Activated T-helper 17 cell treated with anti-CD3 and anti-CD28 coated beads, Interleukin-2, amount 50 U/mL, for 72 hours (primary cell): ENCODE measurements around the gene S100A16. TPM values are rescaled to one million over a fixed set of nuclear protein-coding genes. Genes with fewer than 3 reads are reported as not detected.
A peak's percentile ranks its signal among the peaks of the same experiment; 100 is the strongest.

ENCODE experiments used
- ATAC-seq: fragments of 150-1000 bp; cut with Tn5 transposase; replicated peaks from 2 replicates; pipeline ENCODE4 v1.10.0; 2021; ENCODE audit warnings: mild to moderate bottlenecking, moderate library complexity
- H3K27ac Mint-ChIP-seq: one replicate; pipeline ENCODE4 v1.8.0; 2022; ENCODE audit warnings: mixed read lengths
- H3K27me3 Mint-ChIP-seq: one replicate; pipeline ENCODE4 v1.8.0; 2022; ENCODE audit warnings: mixed read lengths
- H3K36me3 Mint-ChIP-seq: one replicate; pipeline ENCODE4 v1.8.0; 2022; ENCODE audit warnings: low read depth, mild to moderate bottlenecking, mixed read lengths
- H3K4me1 Mint-ChIP-seq: one replicate; pipeline ENCODE4 v1.8.0; 2022; ENCODE audit warnings: mixed read lengths
- H3K4me3 Mint-ChIP-seq: one replicate; pipeline ENCODE4 v1.8.0; 2022; ENCODE audit warnings: mild to moderate bottlenecking, mixed read lengths
- H3K9me3 Mint-ChIP-seq: one replicate; pipeline ENCODE4 v1.8.0; 2022; ENCODE audit warnings: mixed read lengths
- total RNA-seq, 2 donors: library from RNA; stranded (reverse); gene quantifications; one replicate each; pipeline ENCODE4 v1.2.3, GENCODE V29; 2022

The S100A16 gene
- total RNA-seq, 2 donors from 2014 or later, result not detected

DNA sequence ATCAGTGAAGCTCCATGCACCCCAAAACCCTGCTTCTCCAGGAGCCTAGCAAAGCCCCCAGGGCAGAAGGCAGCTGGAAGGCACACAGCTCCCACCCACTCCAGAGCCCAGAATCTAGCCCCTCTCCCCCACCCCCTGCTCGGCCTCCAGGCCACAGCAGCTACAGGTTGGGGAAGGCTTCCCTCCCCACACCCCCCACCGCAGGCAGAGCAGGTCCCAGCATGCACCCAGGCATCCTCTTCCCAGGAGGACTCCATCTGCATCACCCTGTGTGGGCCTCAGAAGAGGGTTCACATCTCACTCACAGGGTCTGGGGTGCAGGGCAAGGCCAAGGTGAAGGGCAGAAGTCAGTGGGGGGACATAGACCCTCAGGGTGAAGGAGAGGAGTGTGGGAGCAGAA is 2.5 kb upstream of the S100A16 start:
- H3K4me1 Mint-ChIP-seq, result no peaks in the 10 kb centered on the region
- no peaks in the 10 kb centered on the region for H3K36me3 Mint-ChIP-seq
- peak overlapping the region; percentile 30 for H3K27ac Mint-ChIP-seq
- no peaks in the 10 kb centered on the region for H3K27me3 Mint-ChIP-seq
- H3K4me3 Mint-ChIP-seq, result no peak overlapping the region
- no peaks in the 10 kb centered on the region for H3K9me3 Mint-ChIP-seq
- ATAC-seq, result no peak

DNA sequence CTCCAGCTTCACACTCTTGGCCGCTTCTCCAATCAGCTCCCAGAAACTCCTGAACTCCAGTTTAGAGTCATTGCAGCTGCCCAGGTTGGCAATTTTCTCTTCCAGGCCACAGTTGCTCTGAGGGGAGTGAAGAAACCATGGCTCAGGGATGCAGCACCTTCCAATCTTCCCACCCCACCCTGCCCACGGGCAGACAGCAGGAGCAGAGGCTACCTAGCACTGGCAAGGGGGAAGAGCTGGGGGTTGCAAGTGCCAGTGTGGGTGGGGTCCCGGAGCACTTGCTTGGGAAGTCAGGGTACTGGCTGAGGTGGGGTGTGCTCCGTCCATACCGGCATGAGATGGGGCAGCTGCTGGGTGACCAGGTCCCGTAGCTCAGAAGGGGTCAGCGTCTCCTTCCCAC is 2.0 kb upstream of the S100A16 start:
- no peaks in the 10 kb centered on the region for H3K27me3 Mint-ChIP-seq
- no peaks in the 10 kb centered on the region for H3K4me1 Mint-ChIP-seq
- H3K4me3 Mint-ChIP-seq, result no peak overlapping the region
- no peak for ATAC-seq
- H3K27ac Mint-ChIP-seq, result peak overlapping the region; percentile 71
- no peaks in the 10 kb centered on the region for H3K36me3 Mint-ChIP-seq
- no peaks in the 10 kb centered on the region for H3K9me3 Mint-ChIP-seq

DNA sequence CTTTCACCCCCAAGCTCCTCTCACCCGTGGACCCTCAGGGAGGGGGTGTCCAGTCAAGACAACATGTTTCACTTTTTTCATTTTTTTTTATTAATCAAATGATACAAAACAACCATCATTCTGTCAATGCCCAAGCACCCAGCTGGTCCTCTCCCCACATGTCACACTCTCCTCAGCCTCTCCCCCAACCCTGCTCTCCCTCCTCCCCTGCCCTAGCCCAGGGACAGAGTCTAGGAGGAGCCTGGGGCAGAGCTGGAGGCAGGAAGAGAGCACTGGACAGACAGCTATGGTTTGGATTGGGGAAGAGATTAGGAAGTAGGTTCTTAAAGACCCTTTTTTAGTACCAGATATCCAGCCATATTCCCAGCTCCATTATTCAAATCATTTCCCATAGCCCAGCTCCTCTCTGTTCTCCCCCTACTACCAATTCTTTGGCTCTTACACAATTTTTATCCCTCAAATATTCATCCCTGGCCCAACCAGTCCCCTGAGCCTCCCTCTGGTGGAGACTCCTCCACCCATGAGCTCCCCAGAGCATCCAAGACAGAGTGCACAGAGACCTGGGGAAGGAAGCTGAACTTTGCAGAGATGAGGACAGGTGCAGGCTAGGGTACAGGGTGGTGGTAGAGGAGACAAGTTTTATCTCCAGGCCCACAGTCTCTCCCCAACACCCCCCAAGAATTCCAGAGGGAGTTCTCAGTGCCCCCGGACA is 1.4 kb upstream of the S100A16 start:
- ATAC-seq, result no peak
- Mint-ChIP-seq H3K9me3 (no peaks in the 10 kb centered on the region), H3K27ac (peak overlapping the region; percentile 71), H3K4me1 (no peaks in the 10 kb centered on the region), H3K36me3 (no peaks in the 10 kb centered on the region), H3K4me3 (no peak overlapping the region), H3K27me3 (no peaks in the 10 kb centered on the region)

DNA sequence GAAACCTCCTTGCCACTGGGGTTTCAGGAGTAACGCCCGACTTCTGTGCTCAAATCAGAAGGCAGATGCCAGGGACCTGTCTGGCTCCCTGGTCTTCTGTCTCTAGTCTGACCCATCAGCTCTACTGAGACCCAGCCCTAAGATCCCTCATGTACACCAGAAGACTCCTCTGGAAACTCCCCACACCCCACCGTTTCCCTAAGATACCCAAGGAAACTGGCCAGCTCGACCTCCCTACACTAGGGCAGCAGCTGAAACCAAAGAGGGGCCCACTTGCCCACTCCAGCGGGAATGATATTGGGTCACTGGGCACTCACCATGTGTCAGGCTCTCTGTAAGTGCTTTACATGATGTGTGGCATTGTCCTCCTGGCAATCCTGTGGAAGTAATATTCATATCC is 469 bp upstream of the S100A16 start:
- H3K27ac Mint-ChIP-seq, result peak overlapping the region; percentile 71
- no peak for ATAC-seq
- H3K4me1 Mint-ChIP-seq, result no peaks in the 10 kb centered on the region
- no peaks in the 10 kb centered on the region for H3K9me3 Mint-ChIP-seq
- no peaks in the 10 kb centered on the region for H3K27me3 Mint-ChIP-seq
- no peak overlapping the region for H3K4me3 Mint-ChIP-seq
- H3K36me3 Mint-ChIP-seq, result no peaks in the 10 kb centered on the region

DNA sequence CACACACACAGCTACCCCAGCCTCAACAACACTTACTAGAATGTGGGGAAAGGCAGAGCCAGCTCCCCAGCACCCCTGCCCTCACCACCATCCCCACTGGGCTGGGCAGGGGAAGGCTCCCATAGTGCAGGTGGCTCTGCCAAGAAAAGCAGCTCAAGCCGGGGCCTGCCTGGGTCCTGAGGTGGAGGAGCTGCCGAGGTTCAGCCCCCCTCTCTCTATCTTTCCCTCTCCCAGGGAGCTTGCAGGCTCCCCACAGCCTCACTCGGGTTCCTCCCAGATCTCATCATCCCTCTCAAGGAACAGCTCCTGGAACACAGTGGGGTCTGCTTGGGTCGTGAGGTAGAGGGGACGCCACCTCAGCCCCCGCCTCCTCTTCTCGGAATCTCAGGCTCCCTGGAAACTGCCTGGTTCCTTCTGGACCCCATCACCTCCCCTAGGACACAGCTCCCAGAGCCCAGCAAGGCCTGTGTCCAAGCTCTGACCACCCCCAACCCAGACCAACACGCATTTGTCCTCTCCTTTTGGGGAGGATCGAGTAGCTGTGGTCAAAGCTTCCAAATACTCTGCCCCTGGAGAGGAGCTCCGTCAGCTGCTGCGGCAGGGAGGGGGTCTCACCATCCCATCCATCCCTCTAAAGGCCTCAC is 704 bp downstream of the S100A16 start:
- Mint-ChIP-seq H3K27me3 (no peaks in the 10 kb centered on the region), H3K4me1 (no peaks in the 10 kb centered on the region), H3K4me3 (no peak overlapping the region), H3K36me3 (no peaks in the 10 kb centered on the region), H3K27ac (peak overlapping the region; percentile 67), H3K9me3 (no peaks in the 10 kb centered on the region)
- ATAC-seq, result no peak

- Mint-ChIP-seq H3K4me3 (no peak overlapping the region), H3K27me3 (no peaks in the 10 kb centered on the region), H3K9me3 (no peaks in the 10 kb centered on the region), H3K27ac (no peak overlapping the region), H3K4me1 (no peaks in the 10 kb centered on the region), H3K36me3 (no peaks in the 10 kb centered on the region)
- ATAC-seq, result no peak
Measured at GRCh38 chr1:153611356-153611755, 1.6 kb downstream of the S100A16 start.

- H3K27ac Mint-ChIP-seq, result no peak overlapping the region
- H3K27me3 Mint-ChIP-seq, result no peaks in the 10 kb centered on the region
- H3K36me3 Mint-ChIP-seq, result no peaks in the 10 kb centered on the region
- no peaks in the 10 kb centered on the region for H3K4me1 Mint-ChIP-seq
- H3K4me3 Mint-ChIP-seq, result no peak overlapping the region
- ATAC-seq, result no peak
- H3K9me3 Mint-ChIP-seq, result no peaks in the 10 kb centered on the region
Measured at GRCh38 chr1:153610811-153611301, 2.1 kb downstream of the S100A16 start.

- no peaks in the 10 kb centered on the region for H3K36me3 Mint-ChIP-seq
- H3K9me3 Mint-ChIP-seq, result no peaks in the 10 kb centered on the region
- ATAC-seq, result peak; percentile 32
Measured at GRCh38 chr1:153610334-153610733, 2.6 kb downstream of the S100A16 start.

GRCh38 chr1:153609585-153609907 is 3.4 kb downstream of the S100A16 start:
- no peaks in the 10 kb centered on the region for H3K27me3 Mint-ChIP-seq
- H3K4me1 Mint-ChIP-seq, result no peaks in the 10 kb centered on the region
- H3K4me3 Mint-ChIP-seq, result no peak overlapping the region
- peak overlapping the region; percentile 79 for H3K27ac Mint-ChIP-seq
- no peaks in the 10 kb centered on the region for H3K36me3 Mint-ChIP-seq
- H3K9me3 Mint-ChIP-seq, result no peaks in the 10 kb centered on the region
- ATAC-seq, result no peak

More at GRCh38 chr1:153610334-153610733, 2.6 kb downstream of the S100A16 start:
- no peaks in the 10 kb centered on the region for H3K27me3 Mint-ChIP-seq
- H3K27ac Mint-ChIP-seq, result peak overlapping the region; percentile 28
- H3K4me3 Mint-ChIP-seq, result no peak overlapping the region
- no peaks in the 10 kb centered on the region for H3K4me1 Mint-ChIP-seq

DNA sequence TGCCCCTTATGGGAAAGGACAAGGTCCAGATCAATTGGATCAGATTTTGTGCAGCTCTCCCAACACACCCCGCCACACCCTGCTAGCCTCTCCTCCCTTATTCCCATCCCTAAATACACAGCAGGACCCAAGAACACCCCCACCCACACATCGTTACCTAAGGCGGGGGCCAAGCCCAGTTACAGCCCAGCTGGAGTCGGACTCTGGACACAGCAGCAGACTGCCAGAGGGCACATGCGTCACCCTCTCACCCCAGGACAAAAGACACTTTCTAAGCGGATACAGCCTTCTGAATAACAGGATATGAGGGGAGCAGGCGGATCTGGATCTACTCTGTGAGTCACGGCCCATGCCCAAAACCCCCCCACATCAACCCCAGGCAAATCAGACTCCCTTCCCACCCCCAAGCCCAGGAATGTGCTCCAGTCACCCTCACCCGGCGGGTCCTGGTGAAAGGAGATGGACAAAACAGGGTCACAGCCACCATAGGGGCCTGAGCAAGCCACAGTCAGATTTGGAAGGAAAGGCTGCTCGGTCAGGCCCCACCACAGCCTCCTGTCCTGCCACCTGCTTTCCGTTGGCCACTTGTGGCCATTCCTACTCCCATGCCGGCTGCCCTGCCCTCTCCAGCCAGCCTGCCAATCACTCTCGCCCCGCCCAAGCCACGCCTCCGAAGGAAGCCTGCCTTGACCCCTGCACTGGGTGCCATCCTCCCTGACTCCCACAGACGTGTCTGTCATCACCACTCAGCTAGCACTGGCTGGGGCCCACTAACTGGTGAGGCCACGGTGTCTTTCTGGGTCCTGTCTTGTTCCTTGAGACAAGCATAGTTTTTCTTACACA is 4.0 kb downstream of the S100A16 start:
- Mint-ChIP-seq H3K9me3 (no peaks in the 10 kb centered on the region), H3K4me3 (no peak overlapping the region), H3K4me1 (no peaks in the 10 kb centered on the region), H3K36me3 (no peaks in the 10 kb centered on the region), H3K27ac (peak overlapping the region; percentile 79), H3K27me3 (no peaks in the 10 kb centered on the region)
- peak; percentile 19 for ATAC-seq

GRCh38 chr1:153608089-153608682 is 4.8 kb downstream of the S100A16 start:
- Mint-ChIP-seq H3K36me3 (no peaks in the 10 kb centered on the region), H3K27ac (peak overlapping the region; percentile 15), H3K4me3 (no peak overlapping the region), H3K4me1 (no peaks in the 10 kb centered on the region), H3K27me3 (no peaks in the 10 kb centered on the region), H3K9me3 (no peaks in the 10 kb centered on the region)
- ATAC-seq, result no peak

GRCh38 chr1:153607381-153607780 is 5.6 kb downstream of the S100A16 start:
- Mint-ChIP-seq H3K9me3 (no peaks in the 10 kb centered on the region), H3K27ac (no peak overlapping the region), H3K36me3 (no peaks in the 10 kb centered on the region), H3K4me3 (no peak overlapping the region), H3K4me1 (no peaks in the 10 kb centered on the region), H3K27me3 (no peaks in the 10 kb centered on the region)
- no peak for ATAC-seq

DNA sequence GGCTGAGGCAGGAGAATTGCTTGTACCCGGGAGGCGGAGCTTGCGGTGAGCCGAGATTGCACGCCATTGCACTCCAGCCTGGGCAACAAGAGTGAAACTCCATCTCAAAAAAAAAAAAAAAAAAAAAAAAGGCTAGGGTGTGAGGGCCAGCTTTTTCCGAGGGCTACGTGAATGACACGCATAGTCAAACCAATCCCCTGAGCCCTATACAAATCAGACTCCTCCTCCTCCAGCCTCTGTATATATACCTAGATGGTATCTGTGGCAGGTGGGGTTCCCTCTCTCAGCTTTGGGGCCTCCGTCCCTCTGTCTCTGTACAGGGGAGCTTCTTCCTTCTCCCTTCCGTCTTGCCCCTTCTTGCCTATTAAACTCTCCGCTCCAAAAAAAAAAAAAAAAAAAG is 6.7 kb downstream of the S100A16 start:
- H3K27me3 Mint-ChIP-seq, result no peaks in the 10 kb centered on the region
- no peaks in the 10 kb centered on the region for H3K9me3 Mint-ChIP-seq
- no peak for ATAC-seq
- H3K4me3 Mint-ChIP-seq, result no peak overlapping the region
- no peaks in the 10 kb centered on the region for H3K4me1 Mint-ChIP-seq
- H3K27ac Mint-ChIP-seq, result no peak overlapping the region
- no peaks in the 10 kb centered on the region for H3K36me3 Mint-ChIP-seq

DNA sequence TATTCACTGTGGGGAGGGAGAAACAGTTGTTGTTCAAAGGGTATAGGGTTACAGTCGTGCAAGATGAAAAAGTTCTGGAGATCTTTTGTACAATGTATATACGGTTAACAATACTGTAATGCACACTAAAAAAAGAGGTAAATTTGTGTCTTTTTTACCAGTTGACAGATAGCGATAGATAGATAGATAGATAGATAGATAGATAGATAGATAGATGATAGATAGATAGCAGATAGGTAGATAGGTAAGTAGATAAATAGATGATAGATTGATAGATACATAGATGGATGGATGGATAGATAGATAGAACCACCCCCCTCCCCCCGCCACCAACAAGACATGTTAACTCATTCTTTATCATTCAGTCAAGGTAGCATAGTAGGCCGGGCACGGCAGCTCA is 10.2 kb downstream of the S100A16 start:
- no peaks in the 10 kb centered on the region for H3K27me3 Mint-ChIP-seq
- no peaks in the 10 kb centered on the region for H3K9me3 Mint-ChIP-seq
- H3K36me3 Mint-ChIP-seq, result no peaks in the 10 kb centered on the region
- no peak for ATAC-seq
- H3K4me1 Mint-ChIP-seq, result peaks cover 5% of the 10 kb centered on the region
- no peak overlapping the region for H3K27ac Mint-ChIP-seq
- H3K4me3 Mint-ChIP-seq, result no peak overlapping the region
